K562 (cell line): ENCODE measurements around the gene LRRC10. TPM values are rescaled to one million over a fixed set of nuclear protein-coding genes. Genes with fewer than 3 reads are reported as not detected.

Source experiments
- KDM5B ChIP-seq: fragments of 200-600 bp; sonication (generic); IDR thresholded peaks from 2 replicates; pipeline ENCODE4 v1.6.1; 2012; ENCODE audit warnings: low read depth, mild to moderate bottlenecking, moderate library complexity, low read length, control low read depth, inconsistent platforms; ENCODE audit not compliant: insufficient replicate concordance
- MAFK ChIP-seq: IDR thresholded peaks from 2 replicates; pipeline ENCODE4 v1.6.1; 2011; ENCODE audit warnings: low read length, improper control_type of control experiment
- MED1 ChIP-seq: sonication (generic); formaldehyde crosslinking; IDR thresholded peaks from 2 replicates; pipeline ENCODE4 v1.8.1; 2023; ENCODE audit warnings: missing genetic modification reagents, borderline replicate concordance
- MTA2 ChIP-seq: fragments of 450-650 bp; IDR thresholded peaks from 2 replicates; pipeline ENCODE4 v1.6.1; 2016; ENCODE audit warnings: low read depth
- REST ChIP-seq, 2 experiments: fragments of 450-650 bp; formaldehyde crosslinking in 1 of 2; IDR thresholded peaks; 2 replicates each; pipeline versions ENCODE4 v1.4.0 to v1.6.1; 2014 to 2020; ENCODE audit warnings: mild to moderate bottlenecking in 2 of 2, borderline replicate concordance in 1 of 2, low read depth in 1 of 2
- SLC30A9 ChIP-seq: fragments of 250-450 bp; sonication (Bioruptor Pico); IDR thresholded peaks from 2 replicates; pipeline ENCODE4 v1.8.0; 2022; ENCODE audit warnings: mild to moderate bottlenecking, moderate library complexity
- STAG1 ChIP-seq: sonication (generic); formaldehyde crosslinking; IDR thresholded peaks from 2 replicates; pipeline ENCODE4 v1.5.0; 2020; ENCODE audit warnings: missing genetic modification reagents, borderline replicate concordance
- TCFL5 ChIP-seq: fragments of 250-450 bp; sonication (Bioruptor Pico); conservative IDR thresholded peaks from 2 replicates; pipeline ENCODE4 v1.6.1; 2021; ENCODE audit warnings: mild to moderate bottlenecking, moderate library complexity, matching md5 sums
- ZEB2 ChIP-seq: fragments of 450-650 bp; IDR thresholded peaks from 2 replicates; pipeline ENCODE4 v1.6.1; 2016
- ZNF592 ChIP-seq: fragments of 450-650 bp; IDR thresholded peaks from 2 replicates; pipeline ENCODE4 v1.6.1; 2017; ENCODE audit warnings: antibody characterized with exemption, mild to moderate bottlenecking
- polyA plus RNA-seq, 8 experiments: library from polyadenylated mRNA; depleted of rRNA in 4 of 8; stranded (reverse) in 5 of 8; unstranded in 3 of 8; fragments of >200 nt; fragmentation: Nextera tagmentation in 2 of 8; fragmentation: Illumina TruSeq in 1 of 8; extraction: Ambion mirVana in 2 of 8; extraction: Trizol in 1 of 8; gene quantifications; 2 replicates each; pipeline versions ENCODE4 v1.2.1 to v1.2.3, GENCODE V29; 2011 to 2014; ENCODE audit warnings: inconsistent platforms in 1 of 8, missing spikeins in 1 of 8
- total RNA-seq, 7 experiments: library from RNA; depleted of rRNA in 6 of 7; stranded (reverse); fragments of >200 nt in 6 of 7; fragmentation: Illumina TruSeq in 2 of 7; extraction: Trizol in 2 of 7; gene quantifications; 2 replicates each; pipeline versions ENCODE4 v1.2.1 to v1.2.3, GENCODE V29; 2011 to 2021; ENCODE audit warnings: low replicate concordance in 1 of 7
- TF ChIP-seq, protein P1 (sequence below): fragments of 450-650 bp; formaldehyde crosslinking; IDR thresholded peaks from 2 replicates; pipeline ENCODE4 v1.4.0; 2022; ENCODE audit warnings: missing genetic modification characterization
- TF ChIP-seq, protein P2 (sequence below): fragments of 450-650 bp; IDR thresholded peaks from 2 replicates; pipeline ENCODE4 v1.6.1; 2017; ENCODE audit warnings: mild to moderate bottlenecking, moderate library complexity

Gene LRRC10
- total and polyA plus RNA-seq, 9 of the 15 experiments (the other 6 are each of a cell fraction or from before 2014, with no cell fraction given), result 0.09 TPM; not detected in 8

GRCh38 chr12:69623970-69624369 is 13.3 kb upstream of the LRRC10 start (continued):
- TF ChIP-seq ZNF592 (peak; percentile 58; the same call in 1 of the 2 replicates), MED1 (no peak), KDM5B (no peak), SLC30A9 (CRISPR knock-in tag) (no peak), ZEB2 (peak; percentile 92), STAG1 (no peak), MTA2 (peak; percentile 97), TCFL5 (CRISPR knock-in tag) (no peak; the same call in 1 of the 2 replicates), MAFK (no peak), REST (IDR thresholded peaks at IDR 0.05; ENCODE audit: borderline replicate concordance) (peak; percentile 78), REST (CRISPR knock-in tag; IDR thresholded peaks at IDR 0.05; ENCODE audit: low read depth) (no peak)
- TF ChIP-seq, protein P1, sequence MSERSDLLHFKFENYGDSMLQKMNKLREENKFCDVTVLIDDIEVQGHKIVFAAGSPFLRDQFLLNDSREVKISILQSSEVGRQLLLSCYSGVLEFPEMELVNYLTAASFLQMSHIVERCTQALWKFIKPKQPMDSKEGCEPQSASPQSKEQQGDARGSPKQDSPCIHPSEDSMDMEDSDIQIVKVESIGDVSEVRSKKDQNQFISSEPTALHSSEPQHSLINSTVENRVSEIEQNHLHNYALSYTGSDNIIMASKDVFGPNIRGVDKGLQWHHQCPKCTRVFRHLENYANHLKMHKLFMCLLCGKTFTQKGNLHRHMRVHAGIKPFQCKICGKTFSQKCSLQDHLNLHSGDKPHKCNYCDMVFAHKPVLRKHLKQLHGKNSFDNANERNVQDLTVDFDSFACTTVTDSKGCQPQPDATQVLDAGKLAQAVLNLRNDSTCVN (CRISPR knock-in tag), result no peak
- TF ChIP-seq, protein P2, sequence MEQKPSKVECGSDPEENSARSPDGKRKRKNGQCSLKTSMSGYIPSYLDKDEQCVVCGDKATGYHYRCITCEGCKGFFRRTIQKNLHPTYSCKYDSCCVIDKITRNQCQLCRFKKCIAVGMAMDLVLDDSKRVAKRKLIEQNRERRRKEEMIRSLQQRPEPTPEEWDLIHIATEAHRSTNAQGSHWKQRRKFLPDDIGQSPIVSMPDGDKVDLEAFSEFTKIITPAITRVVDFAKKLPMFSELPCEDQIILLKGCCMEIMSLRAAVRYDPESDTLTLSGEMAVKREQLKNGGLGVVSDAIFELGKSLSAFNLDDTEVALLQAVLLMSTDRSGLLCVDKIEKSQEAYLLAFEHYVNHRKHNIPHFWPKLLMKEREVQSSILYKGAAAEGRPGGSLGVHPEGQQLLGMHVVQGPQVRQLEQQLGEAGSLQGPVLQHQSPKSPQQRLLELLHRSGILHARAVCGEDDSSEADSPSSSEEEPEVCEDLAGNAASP, result no peak
